Stomach (tissue), 9 donors: ENCODE data around the gene PPP4R2. TPM values are rescaled to one million over a fixed set of nuclear protein-coding genes. Genes with fewer than 3 reads are reported as not detected.

Experiments
- DNase-seq, 2 donors: peaks; one replicate each; pipeline versions ENCODE4 v3.0.0 to v3.0.0-alpha.2; 2013 to 2019
- H3K27ac ChIP-seq, 5 donors: fragments of 200-600 bp in 4 of 5; sonication (generic) in 4 of 5; one replicate each; pipeline ENCODE4 v1.5.1; 2013 to 2019; ENCODE audit warnings: mild to moderate bottlenecking in 1 of 5, moderate library complexity in 1 of 5
- H3K27me3 ChIP-seq, 3 donors: fragments of 200-600 bp; sonication (generic); one replicate each; pipeline ENCODE4 v1.5.1; 2017 to 2019; ENCODE audit warnings: mixed run types in 1 of 3
- H3K36me3 ChIP-seq, 4 donors: fragments of 200-600 bp; sonication (generic); 1 replicate in 3 of 4; 2 replicates in 1 of 4; pipeline ENCODE4 v1.5.1; 2016 to 2019
- H3K4me1 ChIP-seq, 4 donors: fragments of 200-600 bp; sonication (generic); one replicate each; pipeline ENCODE4 v1.5.1; 2016 to 2019
- H3K4me3 ChIP-seq, 4 donors: fragments of 200-600 bp; sonication (generic) in 3 of 4; one replicate each; pipeline ENCODE4 v1.5.1; 2016 to 2019; ENCODE audit warnings: mild to moderate bottlenecking in 1 of 4
- H3K9me3 ChIP-seq, 4 donors: fragments of 200-600 bp; sonication (generic); one replicate each; pipeline ENCODE4 v1.5.1; 2016 to 2019
- CTCF ChIP-seq, 7 experiments: fragments of 450-650 bp in 4 of 7; fragments of 200-600 bp in 3 of 7; sonication (generic) in 3 of 7; IDR thresholded peaks; one replicate each; pipeline ENCODE4 v1.5.1; 2016 to 2019; ENCODE audit warnings: antibody characterized with exemption in 7 of 7, control low read depth in 2 of 7, mild to moderate bottlenecking in 1 of 7
- EP300 ChIP-seq: sonication (generic); formaldehyde crosslinking; IDR thresholded peaks from one replicate; pipeline ENCODE4 v1.6.1; 2017; ENCODE audit warnings: antibody characterized with exemption
- POLR2A ChIP-seq, 4 donors: fragments of 450-650 bp; IDR thresholded peaks; one replicate each; pipeline ENCODE4 v1.6.1; 2016; ENCODE audit warnings: antibody characterized with exemption in 4 of 4, control low read depth in 2 of 4, mild to moderate bottlenecking in 1 of 4, moderate library complexity in 1 of 4
- POLR2AphosphoS5 ChIP-seq, 3 donors: sonication (generic); formaldehyde crosslinking; IDR thresholded peaks; one replicate each; pipeline ENCODE4 v1.6.1; 2016; ENCODE audit warnings: antibody characterized with exemption in 3 of 3
- whole genome bisulfite sequencing, 5 donors: extraction: QIAGEN DNeasy Blood & Tissue Kit in 3 of 5; methylation state at CpG; one replicate each; pipeline versions ENCODE4 v1.1.5 to v1.1.7; 2013 to 2018; 5-methylcytosine and 5-hydroxymethylcytosine counted together
- intact Hi-C: fragments of 100-400 bp; cut with DNase I; formaldehyde crosslinking; loops from one replicate; pipeline ENCODE4 v1.15.1; 2023; ENCODE audit warnings: low total_unique reads
- polyA plus RNA-seq, 3 donors: library from polyadenylated mRNA; stranded (reverse); fragments of 200-250 nt; gene quantifications; one replicate each; pipeline ENCODE4 v1.2.3, GENCODE V29; 2013
- total RNA-seq, 5 donors: library from RNA; depleted of rRNA; stranded (reverse); fragments of >200 nt; gene quantifications; one replicate each; pipeline versions ENCODE4 v1.1.0 to v1.2.3, GENCODE V29; 2014 to 2016
- donor health status: healthy with polysubstance abuse.
- donor health status: Bipolar disorder and iron deficiency.
- donor health status: healthy.

PPP4R2 gene
- total and polyA plus RNA-seq, 8 donors, result 10.7 to 100 (median 21.8) TPM

GRCh38 chr3:73081140-73081539, 84.5 kb downstream of the PPP4R2 start:
- H3K9me3 ChIP-seq, result no peaks in the 10 kb centered on the region
- no peak for DNase-seq
- no peak overlapping the region for H3K27ac ChIP-seq
- intact Hi-C loops, result loop anchor here (10.0 kb wide), 1 partner anchor 226 kb away; no protein-coding TSS in a partner anchor
- TF ChIP-seq EP300 (no peak), CTCF (IDR thresholded peaks at IDR 0.05) (no peak), POLR2A (IDR thresholded peaks at IDR 0.05) (no peak)
- no peaks in the 10 kb centered on the region for H3K27me3 ChIP-seq
- H3K4me1 ChIP-seq, result peaks cover 0 to 6% (median 3%) of the 10 kb centered on the region in 4 donors
- 92 to 98% (median 94%) methylated on average over 8 of the region's 8 CpGs for WGBS, 5 donors
- no peaks in the 10 kb centered on the region for H3K36me3 ChIP-seq
- H3K4me3 ChIP-seq, result no peak overlapping the region

GRCh38 chr3:73084170-73084569, 87.6 kb downstream of the PPP4R2 start:
- Histone ChIP-seq H3K4me3 (no peak overlapping the region), H3K27ac (no peak overlapping the region), H3K27me3 (no peaks in the 10 kb centered on the region), H3K4me1 (peaks cover 0 to 9% (median 4%) of the 10 kb centered on the region in 4 donors), H3K36me3 (no peaks in the 10 kb centered on the region), H3K9me3 (no peaks in the 10 kb centered on the region)
- intact Hi-C loops, result loop anchor here (10.0 kb wide), 1 partner anchor 229 kb away; no protein-coding TSS in a partner anchor
- 77 to 92% (median 86%) methylated on average over 2 of the region's 2 CpGs for whole genome bisulfite sequencing, 5 donors
- no peak for DNase-seq
- TF ChIP-seq EP300 (no peak), POLR2A (IDR thresholded peaks at IDR 0.05) (no peak)

GRCh38 chr3:73086071-73086494, 89.5 kb downstream of the PPP4R2 start:
- TF ChIP-seq CTCF (IDR thresholded peaks at IDR 0.05), result peak in 5 of 7 experiments; percentile 50 to 72 (median 66)
- no peak for TF ChIP-seq EP300
- no peak overlapping the region for H3K4me3 ChIP-seq
- H3K4me1 ChIP-seq, result peaks cover 0 to 9% (median 4%) of the 10 kb centered on the region in 4 donors
- no peak overlapping the region for H3K27ac ChIP-seq
- 18 to 29% (median 24%) methylated on average over 8 of the region's 8 CpGs for WGBS, 5 donors
- no peaks in the 10 kb centered on the region for H3K27me3 ChIP-seq
- peak; percentile 48 to 78 for DNase-seq
- intact Hi-C loops, result loop anchor here (10.0 kb wide), 1 partner anchor 231 kb away; no protein-coding TSS in a partner anchor
- no peaks in the 10 kb centered on the region for H3K36me3 ChIP-seq
- no peaks in the 10 kb centered on the region for H3K9me3 ChIP-seq

GRCh38 chr3:73094129-73094528, 97.5 kb downstream of the PPP4R2 start:
- TF ChIP-seq CTCF (IDR thresholded peaks at IDR 0.05) (no peak), EP300 (no peak), POLR2A (IDR thresholded peaks at IDR 0.05) (no peak), POLR2AphosphoS5 (IDR thresholded peaks at IDR 0.05) (no peak)
- WGBS, 5 donors, result 74 to 81% (median 77%) methylated on average over 6 of the region's 6 CpGs
- Histone ChIP-seq H3K27me3 (no peaks in the 10 kb centered on the region), H3K36me3 (no peaks in the 10 kb centered on the region), H3K4me3 (no peak overlapping the region), H3K9me3 (no peaks in the 10 kb centered on the region), H3K4me1 (peaks cover 0 to 7% (median 0%) of the 10 kb centered on the region in 4 donors), H3K27ac (no peak overlapping the region)
- DNase-seq, result no peak
- intact Hi-C loops, result no loop called here

- H3K27me3 ChIP-seq, result no peaks in the 10 kb centered on the region
- no peak for DNase-seq
- H3K36me3 ChIP-seq, result no peaks in the 10 kb centered on the region
- WGBS, 5 donors, result 69 to 76% (median 70%) methylated on average over 10 to 12 of the region's 12 CpGs
- intact Hi-C loops, result no loop called here
- no peak for TF ChIP-seq CTCF (IDR thresholded peaks at IDR 0.05)
- no peak for TF ChIP-seq POLR2AphosphoS5 (IDR thresholded peaks at IDR 0.05)
- TF ChIP-seq POLR2A (IDR thresholded peaks at IDR 0.05), result no peak
- TF ChIP-seq EP300, result no peak
- no peaks in the 10 kb centered on the region for H3K9me3 ChIP-seq
- H3K4me3 ChIP-seq, result no peak overlapping the region
- H3K27ac ChIP-seq, result no peak overlapping the region
- H3K4me1 ChIP-seq, result peaks cover 0 to 7% (median 0%) of the 10 kb centered on the region in 4 donors
These were observed 98.3 kb downstream of the PPP4R2 start for GRCh38 chr3:73094951-73095350.
